GM12878 (cell line): ENCODE results near the gene XAB2. TPM values are rescaled to one million over a fixed set of nuclear protein-coding genes. Genes with fewer than 3 reads are reported as not detected.
A peak's percentile ranks its signal among the peaks of the same experiment; 100 is the strongest.

Experiments used
- ATAC-seq: fragments of 200-7000 bp; cut with Tn5 transposase; 3 replicates; pipeline ENCODE4 v1.9.1; 2020; ENCODE audit warnings: mild to moderate bottlenecking, moderate library complexity
- BruUV-seq: library from RNA; stranded (reverse); fragments of 400-500 nt; replicated peaks from 2 replicates; lab custom pipeline; 2021; lab: Mats Ljungman, UMichigan
- CTCF ChIA-PET: fragments of 300-600 bp; sonication (Branson Sonifier 250); formaldehyde crosslinking; extraction: SDS; loops from one replicate; lab custom pipeline; 2021; ENCODE audit warnings: inconsistent platforms; lab: Yijun Ruan, JAX
- POLR2A ChIA-PET: fragments of 350-600 bp; formaldehyde crosslinking; extraction: SDS; loops from one replicate; lab custom pipeline; 2021; ENCODE audit warnings: inconsistent platforms; lab: Charles Lee
- RAD21 ChIA-PET: fragments of 300-600 bp; sonication (Branson Sonifier 250); formaldehyde crosslinking; loops from one replicate; lab custom pipeline; 2023; ENCODE audit warnings: antibody characterized with exemption; ENCODE audit not compliant: unreplicated experiment; lab: Charles Lee
- SMC1A ChIA-PET: fragments of 300-600 bp; sonication (Branson Sonifier 250); formaldehyde crosslinking; loops from one replicate; lab custom pipeline; 2023; ENCODE audit not compliant: unreplicated experiment, uncharacterized antibody; lab: Charles Lee
- DNase-seq: peaks from one replicate; pipeline ENCODE4 v3.0.0-alpha.2; 2011; ENCODE audit warnings: low read depth, low spot score
- FAIRE-seq: peaks from 3 replicates; lab custom pipeline; 2011; peaks lifted over from hg19 to GRCh38; lab: Jason Lieb, UNC
- H2AFZ ChIP-seq: 2 replicates; pipeline ENCODE4 v1.6.0; 2011; ENCODE audit warnings: low read depth, low read length, control low read depth; ENCODE audit not compliant: control insufficient read depth
- H3K27ac ChIP-seq: 2 replicates; pipeline ENCODE4 v1.5.1; 2011; ENCODE audit warnings: control low read depth; ENCODE audit not compliant: control insufficient read depth, insufficient read depth
- H3K27me3 ChIP-seq, 2 experiments: replicated peaks in 1 of 2; 2 replicates each; pipeline versions ENCODE4 v1.6.0 to v1.6.1; 2011; ENCODE audit warnings: low read length in 1 of 2; ENCODE audit not compliant: control insufficient read depth in 2 of 2, insufficient read depth in 2 of 2
- H3K36me3 ChIP-seq, 2 experiments: 2 replicates each; pipeline ENCODE4 v1.5.1; 2011; ENCODE audit warnings: low read length in 1 of 2; ENCODE audit not compliant: control insufficient read depth in 2 of 2, insufficient read depth in 2 of 2
- H3K4me1 ChIP-seq: 2 replicates; pipeline ENCODE4 v1.6.1; 2011; ENCODE audit warnings: mild to moderate bottlenecking, low read length, moderate library complexity, mixed read lengths; ENCODE audit not compliant: control insufficient read depth, insufficient read depth
- H3K4me2 ChIP-seq: 2 replicates; pipeline ENCODE4 v1.6.0; 2011; ENCODE audit warnings: control low read depth; ENCODE audit not compliant: control insufficient read depth, insufficient read depth
- H3K4me3 ChIP-seq: fragments of 200-600 bp; sonication (generic); 2 replicates; pipeline ENCODE4 v1.5.1; 2016
- H3K79me2 ChIP-seq: 2 replicates; pipeline ENCODE4 v1.6.0; 2011; ENCODE audit warnings: low read length; ENCODE audit not compliant: control insufficient read depth, insufficient read depth
- H3K9ac ChIP-seq: 2 replicates; pipeline ENCODE4 v1.8.0; 2011; ENCODE audit warnings: low read length, control low read depth, mixed read lengths; ENCODE audit not compliant: control insufficient read depth, insufficient read depth
- H3K9me3 ChIP-seq: replicated peaks from 3 replicates; pipeline ENCODE4 v1.5.1; 2011; ENCODE audit warnings: mild to moderate bottlenecking, low read length; ENCODE audit not compliant: control insufficient read depth, insufficient read depth
- H4K20me1 ChIP-seq: 2 replicates; pipeline ENCODE4 v1.6.0; 2011; ENCODE audit not compliant: control insufficient read depth, insufficient read depth
- MEF2A ChIP-seq: IDR thresholded peaks from 2 replicates; pipeline ENCODE4 v1.6.1; 2011; ENCODE audit warnings: low read depth, mild to moderate bottlenecking, low read length, moderate library complexity; ENCODE audit not compliant: insufficient read depth
- MTA2 ChIP-seq: fragments of 450-650 bp; IDR thresholded peaks from 2 replicates; pipeline ENCODE4 v1.6.1; 2016; ENCODE audit warnings: low read depth, mild to moderate bottlenecking, moderate library complexity
- PML ChIP-seq: IDR thresholded peaks from 2 replicates; pipeline ENCODE4 v1.6.1; 2012; ENCODE audit warnings: low read length, inconsistent platforms
- YY1 ChIP-seq: IDR thresholded peaks from 2 replicates; pipeline ENCODE4 v1.6.1; 2011; ENCODE audit warnings: low read depth, mild to moderate bottlenecking, low read length
- WGBS: methylation state at CpG from one replicate; pipeline ENCODE4 v1.1.6; 2016; ENCODE audit warnings: low lambda C conversion rate; ENCODE audit not compliant: insufficient replicate concordance, insufficient coverage; ENCODE audit errors: missing lambda C conversion rate; 5-methylcytosine and 5-hydroxymethylcytosine counted together
- in situ Hi-C: fragments of 300-500 bp; cut with MboI; formaldehyde crosslinking; loops from 9 replicates; pipeline ENCODE4 v1.14.3; 2018; ENCODE audit warnings: mixed read lengths
- intact Hi-C: fragments of 100-400 bp; cut with micrococcal nuclease; formaldehyde crosslinking; loops from one replicate; pipeline ENCODE4 v1.14.2; 2022; ENCODE audit not compliant: unreplicated experiment
- polyA plus RNA-seq, 11 experiments: library from polyadenylated mRNA; depleted of rRNA in 4 of 11; unstranded in 6 of 11; stranded (reverse) in 5 of 11; fragments of >200 nt; fragmentation: Nextera tagmentation in 4 of 11; fragmentation: Illumina TruSeq in 1 of 11; extraction: Ambion mirVana in 4 of 11; extraction: Trizol in 1 of 11; gene quantifications; 1 replicate in 1 of 11; 2 replicates in 10 of 11; pipeline versions ENCODE4 v1.2.1 to v1.2.3, GENCODE V29; 2011 to 2016; ENCODE audit warnings: inconsistent platforms in 2 of 11, missing spikeins in 2 of 11, low read depth in 1 of 11
- total RNA-seq, 4 experiments: library from RNA; depleted of rRNA in 3 of 4; stranded (reverse); fragments of >200 nt in 3 of 4; fragmentation: Illumina TruSeq in 1 of 4; extraction: Trizol in 1 of 4; gene quantifications; 2 replicates each; pipeline versions ENCODE4 v1.2.1 to v1.2.3, GENCODE V29; 2013 to 2021
- TF ChIP-seq, protein P1 (sequence below): IDR thresholded peaks from 2 replicates; pipeline ENCODE4 v1.6.1; 2011; ENCODE audit warnings: low read depth, low read length, improper control_type of control experiment, borderline replicate concordance

Gene XAB2
- total and polyA plus RNA-seq, 10 of the 15 experiments (the other 5 are each of a cell fraction or from before 2014, with no cell fraction given), result 0.34 to 45.1 (median 18.8) TPM

GRCh38 chr19:7648265-7649014 is 19.1 kb upstream of the XAB2 start:
- Histone ChIP-seq H3K79me2 (no peaks in the 10 kb centered on the region), H3K9ac (no peak overlapping the region), H3K36me3 (no peaks in the 10 kb centered on the region; a peak in 2 of 4 replicates), H3K27me3 (no peaks in the 10 kb centered on the region; a peak in 1 of 4 replicates), H3K4me3 (no peak overlapping the region), H4K20me1 (no peaks in the 10 kb centered on the region), H3K9me3 (no peaks in the 10 kb centered on the region), H2AFZ (no peak overlapping the region), H3K4me2 (0 out of 2 replicates have a peak overlapping the region, but pooled peaks have one; percentile 7), H3K4me1 (peaks cover 6% of the 10 kb centered on the region), H3K27ac (no peak overlapping the region)
- DNase-seq (no peak), ATAC-seq (no peak), FAIRE-seq (no peak)
- TF ChIP-seq MTA2 (no peak), MEF2A (peak; percentile 87), PML (0 out of 2 replicates have a peak, but pooled peaks have one; percentile 21), YY1 (0 out of 2 replicates have a peak, but pooled peaks have one; percentile 18)
- TF ChIP-seq, protein P1, sequence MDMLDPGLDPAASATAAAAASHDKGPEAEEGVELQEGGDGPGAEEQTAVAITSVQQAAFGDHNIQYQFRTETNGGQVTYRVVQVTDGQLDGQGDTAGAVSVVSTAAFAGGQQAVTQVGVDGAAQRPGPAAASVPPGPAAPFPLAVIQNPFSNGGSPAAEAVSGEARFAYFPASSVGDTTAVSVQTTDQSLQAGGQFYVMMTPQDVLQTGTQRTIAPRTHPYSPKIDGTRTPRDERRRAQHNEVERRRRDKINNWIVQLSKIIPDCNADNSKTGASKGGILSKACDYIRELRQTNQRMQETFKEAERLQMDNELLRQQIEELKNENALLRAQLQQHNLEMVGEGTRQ, result no peak
- ChIA-PET RAD21 (interaction anchor here (1.0 kb wide), 1 partner anchor 80 kb away, joined by 3 read pairs; no protein-coding TSS in a partner anchor), CTCF (interaction anchor here (1.0 to 2.2 kb wide), 4 partner anchors 33 to 255 kb away, joined by 3 to 8 read pairs (median 4); partner anchors contain the start of genes MAP2K7 and TRAPPC5), SMC1A (interaction anchor here (1.3 kb wide), 1 partner anchor 132 kb away, joined by 3 read pairs; no protein-coding TSS in a partner anchor), POLR2A (no interaction called here)
- intact Hi-C loops (no loop called here), in situ Hi-C loops (no loop called here)
- BruUV-seq, result no TSS peak
- 59% methylated on average over 15 of the region's 15 CpGs for WGBS
